HG03095 (cell line): ENCODE results near the gene MAGI3.
"Not testable (repeated sequence)": the region's sequence is repeated elsewhere in the genome, so short reads cannot be mapped to it uniquely, and the experiment has no call there.

Source experiments
- ATAC-seq: cut with Tn5 transposase; IDR thresholded peaks from one replicate; pipeline ENCODE4 v1.9.1; 2021; ENCODE audit warnings: moderate library complexity; ENCODE audit not compliant: unreplicated experiment

The MAGI3 gene

GRCh38 chr1:113439277-113439670 lies 49.0 kb downstream of the MAGI3 start:
- ATAC-seq, result no peak

GRCh38 chr1:113442131-113442530 lies 51.8 kb downstream of the MAGI3 start:
- ATAC-seq, result no peak

GRCh38 chr1:113444857-113445256 lies 54.5 kb downstream of the MAGI3 start:
- no peak for ATAC-seq

- ATAC-seq, result no peak
These were observed 61.4 kb downstream of the MAGI3 start for GRCh38 chr1:113451710-113452109.

GRCh38 chr1:113452921-113453770 lies 62.8 kb downstream of the MAGI3 start:
- no peak for ATAC-seq

- no peak for ATAC-seq
These were observed 63.4 kb downstream of the MAGI3 start for GRCh38 chr1:113453771-113454083.

GRCh38 chr1:113455374-113455773 lies 65.1 kb downstream of the MAGI3 start:
- ATAC-seq, result no peak

- ATAC-seq, result no peak
These were observed 66.7 kb downstream of the MAGI3 start for GRCh38 chr1:113456967-113457366.

- no peak for ATAC-seq
These were observed 69.0 kb downstream of the MAGI3 start for GRCh38 chr1:113459279-113459678.

GRCh38 chr1:113467991-113468390 lies 77.7 kb downstream of the MAGI3 start:
- no peak for ATAC-seq

GRCh38 chr1:113478427-113479195 lies 88.3 kb downstream of the MAGI3 start:
- not testable (repeated sequence) for ATAC-seq

GRCh38 chr1:113479713-113480676 lies 89.7 kb downstream of the MAGI3 start:
- ATAC-seq, result no peak

- not testable (repeated sequence) for ATAC-seq
These were observed 94.8 kb downstream of the MAGI3 start for GRCh38 chr1:113485131-113485530.

- ATAC-seq, result no peak
These were observed 98.4 kb downstream of the MAGI3 start for GRCh38 chr1:113488576-113489177.

GRCh38 chr1:113490384-113490783 lies 100.1 kb downstream of the MAGI3 start:
- no peak for ATAC-seq

GRCh38 chr1:113493533-113493932 lies 103.2 kb downstream of the MAGI3 start:
- ATAC-seq, result no peak

GRCh38 chr1:113505357-113505756 lies 115.0 kb downstream of the MAGI3 start:
- no peak for ATAC-seq

GRCh38 chr1:113507552-113508214 lies 117.4 kb downstream of the MAGI3 start:
- ATAC-seq, result no peak

GRCh38 chr1:113508364-113509164 lies 118.2 kb downstream of the MAGI3 start:
- ATAC-seq, result no peak
